HL-60 (cell line): ENCODE data around the gene C16orf54.

Source experiments
- DNase-seq, 2 experiments: peaks; one replicate each; pipeline ENCODE4 v3.0.0-alpha.2; 2010 to 2020; ENCODE audit warnings: low read depth in 1 of 2, low spot score in 1 of 2
- H3K27ac ChIP-seq: fragments of 250-450 bp; sonication (Bioruptor Pico); replicated peaks from 2 replicates; pipeline ENCODE4 v1.5.1; 2020; ENCODE audit warnings: mild to moderate bottlenecking, moderate library complexity
- H3K27me3 ChIP-seq: fragments of 250-450 bp; sonication (Bioruptor Pico); 2 replicates; pipeline ENCODE4 v1.5.1; 2021; ENCODE audit warnings: mild to moderate bottlenecking, moderate library complexity; ENCODE audit not compliant: insufficient read depth, poor library complexity, severe bottlenecking
- H3K4me3 ChIP-seq: replicated peaks from 2 replicates; pipeline ENCODE4 v1.5.1; 2011; ENCODE audit warnings: mild to moderate bottlenecking, control low read depth, low read length; ENCODE audit not compliant: insufficient read depth
- CTCF ChIP-seq: IDR thresholded peaks from one replicate; pipeline ENCODE4 v1.5.1; 2011; ENCODE audit warnings: low read length, control low read depth, inconsistent platforms; ENCODE audit not compliant: insufficient read depth
- GABPA ChIP-seq: IDR thresholded peaks from 2 replicates; pipeline ENCODE4 v1.6.1; 2012; ENCODE audit warnings: low read depth
- POLR2AphosphoS5 ChIP-seq: IDR thresholded peaks from 2 replicates; pipeline ENCODE4 v1.6.1; 2012; ENCODE audit warnings: low read depth
- REST ChIP-seq: IDR thresholded peaks from 2 replicates; pipeline ENCODE4 v1.6.1; 2012; ENCODE audit warnings: low read depth; ENCODE audit not compliant: insufficient replicate concordance
- SPI1 ChIP-seq: IDR thresholded peaks from 2 replicates; pipeline ENCODE4 v1.6.1; 2012; ENCODE audit warnings: low read depth, mild to moderate bottlenecking, borderline replicate concordance

C16orf54 gene

GRCh38 chr16:29770250-29770929 is 24.6 kb upstream of the C16orf54 start:
- no peak overlapping the region for H3K4me3 ChIP-seq
- TF ChIP-seq REST (no peak), SPI1 (no peak), GABPA (no peak), CTCF (no peak), POLR2AphosphoS5 (no peak)
- no peaks in the 10 kb centered on the region for H3K27me3 ChIP-seq
- H3K27ac ChIP-seq = no peak overlapping the region
- no peak for DNase-seq

GRCh38 chr16:29769507-29769906 is 23.7 kb upstream of the C16orf54 start:
- H3K27ac ChIP-seq = no peak overlapping the region
- DNase-seq = no peak
- TF ChIP-seq POLR2AphosphoS5 (no peak), REST (no peak), GABPA (no peak), CTCF (no peak), SPI1 (no peak)
- H3K4me3 ChIP-seq = no peak overlapping the region
- no peaks in the 10 kb centered on the region for H3K27me3 ChIP-seq

GRCh38 chr16:29767062-29767461 is 21.3 kb upstream of the C16orf54 start:
- no peak overlapping the region for H3K27ac ChIP-seq

More at GRCh38 chr16:29767062-29767461, 21.3 kb upstream of the C16orf54 start:
- no peaks in the 10 kb centered on the region for H3K27me3 ChIP-seq
- no peak for DNase-seq
- H3K4me3 ChIP-seq = no peak overlapping the region
- TF ChIP-seq REST (no peak), CTCF (no peak), POLR2AphosphoS5 (no peak), GABPA (no peak), SPI1 (no peak)
